Osteoblast (primary cell): ENCODE results near the gene CDC14B. TPM values are rescaled to one million over a fixed set of nuclear protein-coding genes. Genes with fewer than 3 reads are reported as not detected.

ENCODE experiments used
- DNase-seq: peaks from one replicate; pipeline ENCODE4 v3.0.0; 2011; ENCODE audit warnings: low spot score, mixed read lengths; ENCODE audit not compliant: insufficient read length; ENCODE audit errors: missing footprints
- H2AFZ ChIP-seq: 2 replicates; pipeline ENCODE4 v1.6.0; 2011; ENCODE audit warnings: mild to moderate bottlenecking, low read length
- H3K27ac ChIP-seq: 2 replicates; pipeline ENCODE4 v1.5.1; 2011; ENCODE audit warnings: mild to moderate bottlenecking, low read depth, low read length, moderate library complexity
- H3K27me3 ChIP-seq: 2 replicates; pipeline ENCODE4 v1.6.0; 2012; ENCODE audit warnings: mild to moderate bottlenecking, control low read depth, inconsistent platforms, low read length, moderate library complexity; ENCODE audit not compliant: insufficient read depth
- H3K36me3 ChIP-seq: 2 replicates; pipeline ENCODE4 v1.5.1; 2011; ENCODE audit warnings: mild to moderate bottlenecking, low read length, control low read depth, moderate library complexity; ENCODE audit not compliant: insufficient read depth
- H3K4me1 ChIP-seq: 2 replicates; pipeline ENCODE4 v1.5.1; 2011; ENCODE audit warnings: mild to moderate bottlenecking, low read length, control low read depth, moderate library complexity; ENCODE audit not compliant: insufficient read depth
- H3K4me2 ChIP-seq: 2 replicates; pipeline ENCODE4 v1.6.0; 2011; ENCODE audit warnings: mild to moderate bottlenecking, low read length; ENCODE audit not compliant: insufficient read depth
- H3K4me3 ChIP-seq: fragments of 200-600 bp; sonication (generic); 3 replicates; pipeline ENCODE4 v1.5.1; 2012; ENCODE audit warnings: mild to moderate bottlenecking, low read length, inconsistent platforms; ENCODE audit not compliant: insufficient read depth
- H3K79me2 ChIP-seq: 2 replicates; pipeline ENCODE4 v1.6.0; 2012; ENCODE audit warnings: mild to moderate bottlenecking, low read length, control low read depth, inconsistent platforms; ENCODE audit not compliant: insufficient read depth
- H3K9me3 ChIP-seq: 2 replicates; pipeline ENCODE4 v1.5.1; 2011; ENCODE audit warnings: low read depth, low read length, control low read depth
- H4K20me1 ChIP-seq: 2 replicates; pipeline ENCODE4 v1.6.0; 2012; ENCODE audit warnings: mild to moderate bottlenecking, low read length, control low read depth; ENCODE audit not compliant: insufficient read depth
- CTCF ChIP-seq: IDR thresholded peaks from 2 replicates; pipeline ENCODE4 v1.5.1; 2011; ENCODE audit warnings: mild to moderate bottlenecking, low read depth, low read length, moderate library complexity; ENCODE audit errors: extremely low read depth
- total RNA-seq: library from RNA; depleted of rRNA; stranded (reverse); fragments of >200 nt; gene quantifications from 2 replicates; pipeline ENCODE4 v1.2.3, GENCODE V29; 2012

CDC14B gene
- total RNA-seq, 1 donor = 43.4 TPM

GRCh38 chr9:96461336-96461735 is 158.3 kb downstream of the CDC14B start:
- no peaks in the 10 kb centered on the region for H3K27me3 ChIP-seq
- H3K27ac ChIP-seq = peak overlapping the region; percentile 2
- no peak for DNase-seq
- peak overlapping the region; percentile 46 for H3K4me2 ChIP-seq
- no peaks in the 10 kb centered on the region for H4K20me1 ChIP-seq
- H3K4me1 ChIP-seq = peaks cover 8% of the 10 kb centered on the region
- no peaks in the 10 kb centered on the region for H3K9me3 ChIP-seq
- no peak for TF ChIP-seq CTCF
- peaks cover 35% of the 10 kb centered on the region for H3K79me2 ChIP-seq
- H3K4me3 ChIP-seq = no peak overlapping the region
- peaks cover 22% of the 10 kb centered on the region for H3K36me3 ChIP-seq
- no peak overlapping the region for H2AFZ ChIP-seq

GRCh38 chr9:96460882-96461281 is 158.8 kb downstream of the CDC14B start:
- H3K4me2 ChIP-seq = peak overlapping the region; percentile 46
- H3K27ac ChIP-seq = peak overlapping the region; percentile 2
- peaks cover 17% of the 10 kb centered on the region for H3K36me3 ChIP-seq
- no peak for TF ChIP-seq CTCF
- peak; percentile 26 for DNase-seq
- H4K20me1 ChIP-seq = no peaks in the 10 kb centered on the region
- H3K4me3 ChIP-seq = no peak overlapping the region
- no peaks in the 10 kb centered on the region for H3K9me3 ChIP-seq
- no peak overlapping the region for H2AFZ ChIP-seq
- H3K79me2 ChIP-seq = peaks cover 38% of the 10 kb centered on the region
- no peaks in the 10 kb centered on the region for H3K27me3 ChIP-seq
- peaks cover 8% of the 10 kb centered on the region for H3K4me1 ChIP-seq

- Histone ChIP-seq H3K4me3 (no peak overlapping the region), H3K9me3 (no peaks in the 10 kb centered on the region), H4K20me1 (no peaks in the 10 kb centered on the region), H3K27ac (no peak overlapping the region), H2AFZ (no peak overlapping the region), H3K36me3 (peaks cover 13% of the 10 kb centered on the region), H3K27me3 (no peaks in the 10 kb centered on the region), H3K4me2 (no peak overlapping the region), H3K79me2 (peaks cover 43% of the 10 kb centered on the region), H3K4me1 (peaks cover 8% of the 10 kb centered on the region)
- TF ChIP-seq CTCF = no peak
- DNase-seq = no peak
Measured at GRCh38 chr9:96460470-96460869, 159.2 kb downstream of the CDC14B start.

- Histone ChIP-seq H3K4me1 (peaks cover 8% of the 10 kb centered on the region), H3K4me3 (no peak overlapping the region), H2AFZ (no peak overlapping the region), H3K36me3 (peaks cover 7% of the 10 kb centered on the region), H3K9me3 (no peaks in the 10 kb centered on the region), H3K27me3 (no peaks in the 10 kb centered on the region), H3K79me2 (peaks cover 52% of the 10 kb centered on the region), H3K27ac (no peak overlapping the region), H3K4me2 (no peak overlapping the region), H4K20me1 (no peaks in the 10 kb centered on the region)
- DNase-seq = no peak
- no peak for TF ChIP-seq CTCF
Measured at GRCh38 chr9:96459268-96460007, 160.2 kb downstream of the CDC14B start.
